SW480 (cell line): ENCODE measurements around the gene ICA1L.
"Not testable (repeated sequence)": the region's sequence is repeated elsewhere in the genome, so short reads cannot be mapped to it uniquely, and the experiment has no call there.

ENCODE experiments used
- DNase-seq: peaks from one replicate; pipeline ENCODE4 v3.0.0-alpha.2; 2016; ENCODE audit warnings: low spot score

The ICA1L gene

GRCh38 chr2:202847693-202848524 is 23.7 kb downstream of the ICA1L start:
- DNase-seq: no peak

DNA sequence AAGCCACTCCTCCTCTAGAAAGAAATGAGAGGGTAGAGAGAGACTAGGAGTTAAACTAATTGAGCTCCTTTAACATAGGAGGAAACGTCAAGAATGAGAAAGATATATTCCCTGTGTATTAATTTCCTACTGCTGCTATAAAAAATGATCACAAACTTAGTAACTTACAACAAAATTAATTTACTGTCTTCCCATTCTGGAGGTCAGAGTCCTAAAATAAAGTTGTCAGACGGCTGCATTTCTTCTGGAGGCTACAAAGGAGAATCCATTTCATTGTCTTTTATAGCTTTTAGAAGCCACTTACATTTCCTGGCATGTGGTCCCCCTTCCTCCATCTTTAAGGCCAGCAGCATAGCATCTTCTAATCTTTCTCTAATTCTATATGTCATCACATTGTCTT is 26.9 kb downstream of the ICA1L start:
- DNase-seq: no peak

- no peak for DNase-seq
These were observed 28.9 kb downstream of the ICA1L start for GRCh38 chr2:202842690-202843089.

DNA sequence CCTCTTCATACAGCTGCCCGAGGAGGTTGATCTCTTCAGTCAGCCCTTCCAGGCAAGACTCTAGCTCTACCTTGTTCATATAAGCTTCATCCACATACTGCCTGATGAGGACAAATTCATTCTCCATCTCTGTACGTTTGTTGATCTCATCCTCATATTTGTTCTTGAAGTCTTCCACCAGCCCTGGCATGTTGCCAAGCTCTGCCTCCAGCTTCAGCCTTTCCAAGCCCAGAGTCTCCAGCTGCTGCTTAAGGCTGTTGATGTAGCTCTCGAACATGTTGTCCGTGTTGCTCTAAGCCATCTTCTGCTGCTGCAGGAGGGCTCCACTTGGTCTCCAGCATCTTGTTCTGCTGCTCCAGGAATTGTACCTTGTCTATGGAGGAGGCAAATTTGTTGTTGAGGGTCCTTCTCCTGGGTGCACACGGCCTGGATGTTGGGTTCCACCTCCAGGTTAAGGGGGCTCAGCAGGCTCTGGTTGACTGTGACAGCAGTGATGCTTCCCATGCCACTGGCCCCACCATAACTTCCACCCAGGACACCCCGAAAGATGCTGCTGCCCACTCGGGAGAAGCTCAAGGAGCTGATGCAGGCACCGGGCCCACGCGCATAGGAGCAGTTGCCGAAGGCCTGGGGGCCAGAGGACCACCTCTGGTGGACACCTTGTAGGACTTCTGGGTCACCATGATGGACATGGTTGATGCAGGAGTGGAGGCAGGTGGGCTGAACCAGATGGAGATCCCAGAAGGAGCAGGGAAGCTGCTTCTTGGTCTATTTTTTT is 30.3 kb downstream of the ICA1L start:
- no peak for DNase-seq

- peak; percentile 58 for DNase-seq
These were observed 40.0 kb downstream of the ICA1L start for GRCh38 chr2:202831242-202832220.

DNA sequence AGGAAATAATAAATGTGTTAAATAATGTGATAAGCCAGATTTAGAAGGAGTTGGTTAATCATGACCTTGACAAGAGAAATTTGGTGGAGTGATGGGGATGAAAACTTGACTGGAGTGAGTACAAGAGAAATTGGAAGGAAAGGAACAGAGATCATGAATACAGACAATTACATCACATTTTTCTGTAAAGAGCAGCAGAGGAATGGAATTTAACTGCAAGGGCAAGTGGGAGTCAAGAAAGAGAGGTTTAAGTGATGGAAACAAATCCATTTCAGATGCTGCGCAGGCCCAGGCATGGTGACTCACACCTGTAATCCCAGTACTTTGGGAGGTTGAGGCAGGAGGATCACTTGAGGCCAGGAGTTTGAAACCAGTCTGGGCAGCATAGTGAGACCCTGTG is 46.7 kb downstream of the ICA1L start:
- DNase-seq: no peak

DNA sequence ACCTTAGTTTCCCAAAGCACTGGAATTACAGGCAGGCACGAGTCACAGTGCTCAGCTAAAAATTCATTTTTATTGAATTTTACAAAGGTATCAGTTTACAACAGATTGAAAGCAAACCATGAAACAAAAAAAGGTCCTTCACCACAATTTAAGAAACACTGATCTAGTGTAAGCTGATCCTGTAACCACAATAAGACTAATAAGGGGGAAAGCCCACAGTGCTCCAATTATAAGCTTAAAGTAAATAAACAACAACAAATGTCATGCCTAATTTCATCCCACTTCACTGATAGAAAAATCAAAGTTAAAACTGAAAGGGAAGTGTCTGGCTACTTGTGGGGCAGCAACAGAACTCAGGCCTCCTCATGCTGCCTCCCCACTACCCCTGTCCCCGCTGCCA is 49.2 kb downstream of the ICA1L start:
- DNase-seq: no peak

- DNase-seq: no peak
These were observed 50.1 kb downstream of the ICA1L start for GRCh38 chr2:202821206-202822160.

GRCh38 chr2:202818321-202818720 is 53.2 kb downstream of the ICA1L start:
- DNase-seq: no peak

- DNase-seq: no peak
These were observed 53.8 kb downstream of the ICA1L start for GRCh38 chr2:202817771-202818170.

- no peak for DNase-seq
These were observed 55.8 kb downstream of the ICA1L start for GRCh38 chr2:202815548-202816360.

DNA sequence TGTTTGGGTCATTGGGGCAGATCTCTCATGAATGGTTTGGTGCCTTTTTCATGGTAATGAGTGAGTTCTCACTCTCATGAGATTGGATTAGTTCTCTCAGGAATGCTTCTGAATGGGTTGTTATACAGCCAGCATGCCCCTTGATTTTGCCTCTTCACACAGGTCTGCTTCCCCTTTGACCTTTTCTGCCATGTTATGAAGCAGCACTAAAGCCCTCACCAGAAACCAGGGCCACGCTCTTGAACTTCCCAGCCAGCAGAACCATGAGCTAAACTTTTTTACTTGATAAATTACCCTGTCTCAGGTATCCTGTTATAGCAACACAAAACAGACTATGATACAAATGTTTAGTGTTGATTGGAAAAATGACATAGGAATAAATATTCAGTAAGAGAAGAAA is 57.3 kb downstream of the ICA1L start:
- DNase-seq: no peak

- no peak for DNase-seq
These were observed 58.2 kb downstream of the ICA1L start for GRCh38 chr2:202813387-202813786.

DNA sequence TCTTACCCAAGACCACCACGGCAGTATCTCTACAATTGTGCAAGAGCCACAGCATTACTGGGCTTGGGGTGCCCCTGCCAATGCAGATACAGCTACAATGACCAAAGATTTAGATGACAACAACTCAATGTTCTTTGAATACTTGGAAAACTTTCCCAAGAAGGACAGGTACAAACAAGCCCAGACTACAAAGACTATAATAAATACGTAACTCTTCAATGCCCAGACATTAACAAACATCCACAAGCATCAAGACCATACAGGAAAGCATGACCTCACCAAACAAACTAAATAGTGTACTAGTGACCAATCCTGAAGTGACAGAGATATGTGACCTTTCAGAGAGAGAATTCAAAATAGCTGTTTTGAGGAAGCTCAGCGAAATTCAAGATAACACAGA is 62.8 kb downstream of the ICA1L start:
- no peak for DNase-seq

DNA sequence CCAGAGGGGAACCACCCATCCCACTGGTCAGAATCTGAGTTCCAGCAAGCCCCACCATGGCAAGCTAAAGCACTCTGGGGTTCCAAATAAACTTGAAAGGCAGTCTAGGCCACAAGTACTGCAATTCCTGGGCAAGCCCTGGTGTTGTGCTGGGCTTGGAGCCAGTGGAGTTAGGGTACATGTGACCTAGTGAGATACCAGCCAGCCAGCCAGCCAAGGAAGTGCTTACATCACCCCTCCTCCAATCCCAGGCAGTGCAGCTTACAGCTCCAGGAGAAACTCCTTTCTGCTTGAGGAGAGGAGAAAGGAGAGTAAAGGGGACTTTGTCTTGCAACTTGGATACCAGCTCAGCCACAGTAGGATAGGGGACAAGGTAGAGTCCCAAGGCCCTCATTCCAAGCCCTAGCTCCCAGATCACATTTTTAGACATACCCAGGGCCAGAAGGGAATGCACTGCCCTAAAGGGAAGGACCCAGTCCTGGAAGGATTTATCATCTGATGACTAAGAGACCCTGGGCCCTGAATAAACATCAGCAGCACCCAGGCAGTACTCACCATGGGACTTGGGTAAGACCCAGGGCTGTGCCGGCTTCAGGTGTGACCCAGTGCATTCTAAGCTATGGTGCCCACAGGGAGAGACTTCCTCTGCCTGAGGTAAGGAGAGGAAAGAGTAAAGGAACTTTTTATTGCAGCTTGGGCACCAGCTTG is 64.0 kb downstream of the ICA1L start:
- DNase-seq: not testable (repeated sequence)

DNA sequence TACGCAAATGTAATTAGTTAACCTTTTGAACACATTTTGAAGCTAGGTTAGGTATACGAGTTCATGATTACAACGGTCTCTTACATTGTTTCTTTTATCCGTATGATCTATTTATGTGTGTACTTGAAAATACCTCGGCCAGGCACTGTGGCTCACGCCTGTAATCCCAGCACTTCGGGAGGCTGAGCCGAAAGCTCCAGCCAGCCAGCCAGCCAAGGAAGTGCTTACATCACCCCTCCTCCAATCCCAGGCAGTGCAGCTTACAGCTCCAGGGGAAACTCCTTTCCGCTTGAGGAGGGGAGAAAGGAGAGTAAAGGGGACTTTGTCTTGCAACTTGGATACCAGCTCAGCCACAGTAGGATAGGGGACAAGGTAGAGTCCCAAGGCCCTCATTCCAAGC is 65.7 kb downstream of the ICA1L start:
- DNase-seq: not testable (repeated sequence)

DNA sequence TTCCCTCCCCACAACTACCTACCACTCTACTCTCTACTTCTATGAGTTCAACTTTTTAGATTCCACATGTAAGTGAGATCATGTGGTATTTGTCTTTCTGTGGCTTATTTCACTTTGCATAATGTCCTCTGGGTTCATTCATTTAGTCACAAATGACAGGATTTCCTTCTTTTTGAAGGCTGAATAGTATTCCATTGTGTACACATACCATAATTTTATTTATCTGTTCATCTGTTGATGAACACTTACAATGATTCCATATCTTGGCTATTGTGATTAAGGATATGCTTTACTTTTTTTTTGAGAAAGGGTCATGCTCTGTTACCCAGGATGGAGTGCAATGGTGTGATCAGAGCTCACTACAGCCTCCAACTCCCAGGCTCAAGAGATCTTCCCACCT is 73.6 kb downstream of the ICA1L start:
- DNase-seq: no peak

DNA sequence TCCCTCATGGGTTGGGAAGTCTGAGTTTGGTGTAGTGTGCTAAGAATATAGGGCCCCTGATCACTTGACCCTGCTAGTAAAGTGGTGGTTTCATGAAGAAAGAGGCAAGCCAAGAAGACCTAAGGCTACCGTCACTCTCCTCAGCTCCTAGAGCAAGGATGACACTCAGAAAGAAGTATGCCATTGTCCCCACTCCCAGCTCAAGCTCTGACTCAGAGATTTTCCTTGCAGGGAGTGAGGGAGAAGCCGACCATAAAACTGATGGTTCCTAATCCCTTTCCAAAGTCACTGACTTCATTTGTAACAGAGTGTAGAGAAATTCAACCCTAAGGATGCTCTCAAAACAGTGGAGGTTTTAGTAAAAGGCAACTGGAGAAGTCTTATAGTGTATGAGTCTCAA is 80.9 kb downstream of the ICA1L start:
- no peak for DNase-seq

DNA sequence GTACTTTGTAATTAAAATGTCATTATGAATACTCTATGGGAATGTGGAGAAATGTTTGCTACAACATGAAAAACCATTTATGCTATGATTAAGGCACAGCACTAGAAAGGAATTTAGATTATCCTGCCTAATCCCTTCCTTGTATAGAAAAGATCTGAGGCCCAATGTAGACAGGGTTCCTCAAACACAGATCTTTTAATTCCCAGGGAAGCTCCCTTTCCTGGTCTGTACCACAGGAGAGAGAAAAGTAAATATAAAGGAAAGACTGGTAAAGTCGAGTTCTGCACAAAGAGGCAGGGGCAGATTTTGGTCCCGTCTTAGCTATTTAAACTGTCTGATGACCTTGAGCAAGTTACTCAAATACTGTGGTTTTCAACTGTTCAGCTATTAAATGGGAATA is 84.7 kb downstream of the ICA1L start:
- DNase-seq: no peak
